Chondrocyte (in vitro differentiated cells): Measurements from ENCODE around the gene NELL1. TPM values are rescaled to one million over a fixed set of nuclear protein-coding genes. Genes with fewer than 3 reads are reported as not detected.

Experiments used
- DNase-seq: peaks from one replicate; pipeline ENCODE4 v3.0.0; 2021; ENCODE audit warnings: mixed read lengths, low spot score
- H3K27ac Mint-ChIP-seq: one replicate; pipeline ENCODE4 v1.8.0; 2021; ENCODE audit warnings: mild to moderate bottlenecking, moderate library complexity, mixed read lengths; ENCODE audit not compliant: unreplicated experiment
- H3K27me3 Mint-ChIP-seq: 2 replicates; pipeline ENCODE4 v1.8.0; 2021; ENCODE audit warnings: low read depth, mixed read lengths
- H3K36me3 Mint-ChIP-seq: 2 replicates; pipeline ENCODE4 v1.8.0; 2021; ENCODE audit warnings: low read depth, mixed read lengths
- H3K4me1 Mint-ChIP-seq: 2 replicates; pipeline ENCODE4 v1.8.0; 2021; ENCODE audit warnings: low read depth, mild to moderate bottlenecking, mixed read lengths
- H3K4me3 Mint-ChIP-seq: one replicate; pipeline ENCODE4 v1.8.0; 2021; ENCODE audit warnings: mild to moderate bottlenecking, moderate library complexity, mixed read lengths; ENCODE audit not compliant: unreplicated experiment
- H3K9me3 Mint-ChIP-seq: 2 replicates; pipeline ENCODE4 v1.8.0; 2021; ENCODE audit warnings: low read depth, mixed read lengths
- total RNA-seq: library from RNA; stranded (reverse); gene quantifications from 3 replicates; pipeline ENCODE4 v1.2.1, GENCODE V29; 2021
- TF ChIP-seq, protein P1 (sequence below): fragments of 200-600 bp; sonication (generic); IDR thresholded peaks from 2 replicates; pipeline ENCODE4 v1.5.0; 2021; ENCODE audit warnings: antibody characterized with exemption, mild to moderate bottlenecking, moderate library complexity

The NELL1 gene
- total RNA-seq, 1 donor from 2014 or later = not detected

DNA sequence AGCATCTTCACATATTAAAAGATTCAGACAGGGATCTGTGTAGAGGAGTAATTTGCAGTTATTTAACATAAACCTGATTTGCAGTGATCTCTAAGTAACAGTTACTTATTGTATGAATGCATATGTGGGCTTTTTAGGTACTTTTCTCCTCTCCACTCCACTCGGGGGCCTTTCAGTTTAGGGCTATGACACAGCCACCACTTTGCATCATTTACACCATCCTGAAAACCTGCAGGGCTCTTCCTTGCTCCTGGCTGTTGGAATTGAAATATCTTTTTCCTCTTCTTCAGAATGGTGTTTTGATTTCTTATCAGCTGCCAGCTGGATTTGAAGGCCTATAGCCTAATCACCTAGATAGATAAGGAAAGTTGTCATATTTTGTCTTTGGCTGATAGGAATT is 580.8 kb downstream of the NELL1 start:
- no peak for DNase-seq
- Mint-ChIP-seq H3K4me3 (no peak overlapping the region), H3K27me3 (peaks cover 2% of the 10 kb centered on the region), H3K36me3 (no peaks in the 10 kb centered on the region), H3K27ac (no peak overlapping the region), H3K4me1 (no peaks in the 10 kb centered on the region), H3K9me3 (no peaks in the 10 kb centered on the region)
- TF ChIP-seq, protein P1, sequence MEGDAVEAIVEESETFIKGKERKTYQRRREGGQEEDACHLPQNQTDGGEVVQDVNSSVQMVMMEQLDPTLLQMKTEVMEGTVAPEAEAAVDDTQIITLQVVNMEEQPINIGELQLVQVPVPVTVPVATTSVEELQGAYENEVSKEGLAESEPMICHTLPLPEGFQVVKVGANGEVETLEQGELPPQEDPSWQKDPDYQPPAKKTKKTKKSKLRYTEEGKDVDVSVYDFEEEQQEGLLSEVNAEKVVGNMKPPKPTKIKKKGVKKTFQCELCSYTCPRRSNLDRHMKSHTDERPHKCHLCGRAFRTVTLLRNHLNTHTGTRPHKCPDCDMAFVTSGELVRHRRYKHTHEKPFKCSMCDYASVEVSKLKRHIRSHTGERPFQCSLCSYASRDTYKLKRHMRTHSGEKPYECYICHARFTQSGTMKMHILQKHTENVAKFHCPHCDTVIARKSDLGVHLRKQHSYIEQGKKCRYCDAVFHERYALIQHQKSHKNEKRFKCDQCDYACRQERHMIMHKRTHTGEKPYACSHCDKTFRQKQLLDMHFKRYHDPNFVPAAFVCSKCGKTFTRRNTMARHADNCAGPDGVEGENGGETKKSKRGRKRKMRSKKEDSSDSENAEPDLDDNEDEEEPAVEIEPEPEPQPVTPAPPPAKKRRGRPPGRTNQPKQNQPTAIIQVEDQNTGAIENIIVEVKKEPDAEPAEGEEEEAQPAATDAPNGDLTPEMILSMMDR = no peak

DNA sequence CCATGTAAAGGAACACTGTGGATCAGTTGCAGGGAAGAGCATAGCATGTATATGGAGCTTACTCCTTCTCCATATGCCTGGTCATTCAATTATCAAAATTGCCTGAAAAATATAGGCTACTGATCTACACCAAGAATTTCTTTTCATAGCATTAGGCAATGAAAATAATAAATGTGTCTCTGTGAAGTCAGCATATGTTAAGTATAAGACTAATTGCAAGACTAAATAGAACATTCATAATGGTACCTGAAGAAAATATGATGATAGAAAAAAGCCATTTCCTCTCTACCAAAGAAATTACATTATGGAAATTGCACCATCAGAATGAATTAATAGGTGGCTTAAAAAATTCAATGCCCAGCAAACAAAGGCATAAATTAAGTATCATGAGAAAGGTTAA is 584.7 kb downstream of the NELL1 start:
- Mint-ChIP-seq H3K4me1 (no peaks in the 10 kb centered on the region), H3K9me3 (no peaks in the 10 kb centered on the region)
- TF ChIP-seq, protein P1 = no peak

DNA sequence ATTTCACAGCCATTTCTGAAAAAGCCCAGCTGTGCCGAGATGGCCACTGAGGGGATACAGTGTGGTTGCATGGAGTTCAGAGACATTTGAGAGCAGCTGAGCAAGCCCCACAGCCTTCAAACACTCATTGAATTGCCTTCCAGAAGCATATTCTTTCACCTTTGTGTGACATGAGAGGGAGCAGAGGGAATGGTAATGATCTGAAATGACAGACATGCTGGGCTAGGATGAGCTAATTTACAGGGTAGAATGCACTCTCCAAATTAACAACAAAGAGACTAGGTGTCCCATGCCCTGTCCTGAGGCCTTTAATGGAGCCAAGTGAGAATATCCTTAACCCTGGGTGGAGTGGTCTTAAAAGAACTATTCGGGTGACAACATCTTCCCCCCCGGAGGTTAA is 585.4 kb downstream of the NELL1 start:
- DNase-seq = no peak
- Mint-ChIP-seq H3K27me3 (no peaks in the 10 kb centered on the region), H3K27ac (no peak overlapping the region), H3K4me1 (no peaks in the 10 kb centered on the region), H3K4me3 (no peak overlapping the region), H3K36me3 (no peaks in the 10 kb centered on the region), H3K9me3 (no peaks in the 10 kb centered on the region)
- TF ChIP-seq, protein P1 = no peak

More for the DNA sequence above, 584.7 kb downstream of the NELL1 start:
- no peak for DNase-seq
- Mint-ChIP-seq H3K27me3 (no peaks in the 10 kb centered on the region), H3K36me3 (no peaks in the 10 kb centered on the region), H3K27ac (no peak overlapping the region), H3K4me3 (no peak overlapping the region)

DNA sequence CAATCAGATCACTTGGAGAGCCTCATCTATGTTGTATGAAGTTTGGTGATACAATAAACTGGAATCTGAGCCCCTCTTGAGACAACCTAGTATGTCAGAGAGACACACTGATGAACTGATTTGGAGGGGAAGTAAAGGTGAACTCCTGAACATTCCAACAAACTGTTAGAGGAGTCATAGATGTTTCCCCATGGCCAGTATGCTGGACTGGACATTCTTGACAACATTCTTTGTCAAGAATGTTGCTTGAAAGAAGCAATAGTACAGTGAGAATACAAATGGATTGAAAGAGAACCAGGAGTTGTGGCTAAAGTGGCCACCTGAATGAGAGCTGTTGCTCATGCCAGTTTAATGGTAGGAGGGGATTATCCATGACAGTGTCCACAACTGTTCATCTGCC is 588.1 kb downstream of the NELL1 start:
- no peaks in the 10 kb centered on the region for H3K36me3 Mint-ChIP-seq

DNA sequence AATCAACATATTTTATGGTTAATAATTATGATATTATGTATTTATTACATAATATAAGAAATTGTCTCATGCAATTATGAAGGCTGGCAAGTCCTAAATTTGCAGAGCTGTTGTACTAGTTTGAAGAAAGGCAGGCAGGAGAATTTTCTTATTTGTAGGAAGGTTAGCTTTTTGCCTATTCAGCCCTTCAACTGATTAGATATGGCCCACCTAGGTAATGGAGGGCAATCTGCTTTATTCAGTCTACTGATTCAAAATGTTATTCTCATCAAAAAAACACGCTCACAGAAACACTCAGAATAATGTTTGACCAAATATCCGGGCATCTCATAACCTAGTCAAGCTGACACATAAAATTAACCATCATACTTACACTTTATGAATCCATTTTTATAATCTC is 589.0 kb downstream of the NELL1 start:
- Mint-ChIP-seq H3K4me1 (no peaks in the 10 kb centered on the region), H3K4me3 (no peak overlapping the region), H3K9me3 (no peaks in the 10 kb centered on the region), H3K27me3 (peaks cover 4% of the 10 kb centered on the region), H3K36me3 (no peaks in the 10 kb centered on the region), H3K27ac (no peak overlapping the region)
- TF ChIP-seq, protein P1 = no peak
- no peak for DNase-seq

More for the DNA sequence above, 588.1 kb downstream of the NELL1 start:
- no peaks in the 10 kb centered on the region for H3K4me1 Mint-ChIP-seq
- H3K9me3 Mint-ChIP-seq = no peaks in the 10 kb centered on the region
- no peaks in the 10 kb centered on the region for H3K27me3 Mint-ChIP-seq
- DNase-seq = no peak
- TF ChIP-seq, protein P1 = no peak
- H3K27ac Mint-ChIP-seq = no peak overlapping the region
- no peak overlapping the region for H3K4me3 Mint-ChIP-seq
